Measurements from ENCODE around the gene KCNQ4. TPM values are rescaled to one million over a fixed set of nuclear protein-coding genes. Genes with fewer than 3 reads are reported as not detected.

KCNQ4 gene
- total and polyA plus RNA-seq, 10 of the 15 experiments (the other 5 are each of a cell fraction or from before 2014, with no cell fraction given), result 0.04 to 0.18 (median 0.08) TPM; not detected in 2

GRCh38 chr1:40736085-40736531 lies 47.5 kb upstream of the KCNQ4 start:
- no peaks in the 10 kb centered on the region for H3K27me3 ChIP-seq (replicated peaks in 1 of 2; ENCODE audit: control insufficient read depth in 2 of 2, insufficient read depth in 2 of 2, low read length in 1 of 2)
- ATAC-seq (no peak), DNase-seq (ENCODE audit: low read depth, low spot score) (no peak), FAIRE-seq (no peak)
- no peaks in the 10 kb centered on the region for H3K9me3 ChIP-seq (replicated peaks; ENCODE audit: control insufficient read depth, insufficient read depth, low read length)
- H3K79me2 ChIP-seq (ENCODE audit: control insufficient read depth, insufficient read depth, low read length), result peaks cover 38% of the 10 kb centered on the region
- H4K20me1 ChIP-seq (ENCODE audit: control insufficient read depth, insufficient read depth), result no peaks in the 10 kb centered on the region
- ChIA-PET POLR2A (no interaction called here), RAD21 (ENCODE audit: unreplicated experiment) (no interaction called here), CTCF (no interaction called here), SMC1A (ENCODE audit: uncharacterized antibody, unreplicated experiment) (interaction anchor here (1.0 to 2.8 kb wide), 4 partner anchors 11 to 26 kb away, joined by 3 to 10 read pairs (median 4); no protein-coding TSS in a partner anchor)
- H3K9ac ChIP-seq (ENCODE audit: control insufficient read depth, insufficient read depth, low read length), result no peak overlapping the region
- H3K27ac ChIP-seq (ENCODE audit: control insufficient read depth, insufficient read depth), result no peak overlapping the region
- H3K4me2 ChIP-seq (ENCODE audit: control insufficient read depth, insufficient read depth), result no peak overlapping the region
- H3K4me3 ChIP-seq, result no peak overlapping the region
- H3K4me1 ChIP-seq (ENCODE audit: control insufficient read depth, insufficient read depth, low read length), result no peaks in the 10 kb centered on the region
- intact Hi-C loops (cut with micrococcal nuclease; ENCODE audit: unreplicated experiment) (no loop called here), in situ Hi-C loops (cut with MboI) (no loop called here)
- no peak overlapping the region for H2AFZ ChIP-seq (ENCODE audit: control insufficient read depth, low read depth, low read length)
- no TSS peak for BruUV-seq (replicated peaks)
- peaks cover 1 to 15% of the 10 kb centered on the region in 2 experiments; a peak in 1 of 4 replicates for H3K36me3 ChIP-seq (ENCODE audit: control insufficient read depth in 2 of 2, insufficient read depth in 2 of 2, low read length in 1 of 2)
- no peak for TF ChIP-seq E2F4 (IDR thresholded peaks at IDR 0.05; ENCODE audit: low read depth, low read length)
- no peak for TF ChIP-seq MYC (IDR thresholded peaks at IDR 0.05; ENCODE audit: insufficient read depth, insufficient read length, insufficient replicate concordance, low read length, severe bottlenecking)
- TF ChIP-seq REST (IDR thresholded peaks at IDR 0.05; ENCODE audit: low read depth, low read length), result no peak
- TF ChIP-seq ZSCAN29 (IDR thresholded peaks at IDR 0.05), result no peak
- no peak for TF ChIP-seq ZNF687 (IDR thresholded peaks at IDR 0.05)
- no peak for TF ChIP-seq PKNOX1 (IDR thresholded peaks at IDR 0.05)
- TF ChIP-seq TCF3 (IDR thresholded peaks at IDR 0.05; ENCODE audit: borderline replicate concordance, insufficient read depth, low read depth, low read length), result no peak
- TF ChIP-seq ATF2 (IDR thresholded peaks at IDR 0.05; ENCODE audit: low read length), result no peak
- no peak for TF ChIP-seq SP1 (IDR thresholded peaks at IDR 0.05; ENCODE audit: low read depth, low read length)
- TF ChIP-seq ZNF384 (IDR thresholded peaks at IDR 0.05; ENCODE audit: borderline replicate concordance, low read depth, low read length), result no peak
- no peak for TF ChIP-seq SMAD1 (IDR thresholded peaks at IDR 0.05; ENCODE audit: low read depth, partially characterized antibody)
- no peak for TF ChIP-seq MEF2A (IDR thresholded peaks at IDR 0.05; ENCODE audit: insufficient read depth, low read depth, low read length)

Measured in GM12878 (cell line).